NCI-H446 treated with DMSO at 0.1 percent for 48 hours (cell line): ENCODE data around the gene LAMP5.

Source experiments
- DNase-seq: peaks from one replicate; lab custom pipeline; 2025; lab: John Stamatoyannopoulos, UW

Gene LAMP5

GRCh38 chr20:9500121-9500520, 14.3 kb upstream of the LAMP5 start:
- DNase-seq, result no peak

DNA sequence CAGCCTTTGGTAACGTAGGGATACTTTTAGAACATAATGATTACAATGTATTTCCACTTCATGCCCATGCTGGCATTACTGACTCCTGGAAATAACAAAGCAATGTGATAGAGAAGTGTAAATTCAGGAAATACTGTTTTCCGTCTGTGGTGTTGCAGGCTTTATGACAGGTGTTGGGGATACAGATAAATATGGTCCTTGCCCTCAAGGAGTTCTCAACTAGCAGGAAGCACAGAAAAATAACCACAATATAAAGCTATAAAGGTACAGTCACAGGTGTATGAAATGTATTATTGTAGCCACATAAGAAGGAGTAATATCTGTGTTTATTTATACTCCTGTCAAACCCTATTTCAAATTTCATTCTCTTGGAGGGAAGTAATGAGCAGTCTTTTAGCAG, 12.9 kb upstream of the LAMP5 start:
- no peak for DNase-seq

- DNase-seq, result no peak
Observed at GRCh38 chr20:9503526-9504245, 10.7 kb upstream of the LAMP5 start.

DNA sequence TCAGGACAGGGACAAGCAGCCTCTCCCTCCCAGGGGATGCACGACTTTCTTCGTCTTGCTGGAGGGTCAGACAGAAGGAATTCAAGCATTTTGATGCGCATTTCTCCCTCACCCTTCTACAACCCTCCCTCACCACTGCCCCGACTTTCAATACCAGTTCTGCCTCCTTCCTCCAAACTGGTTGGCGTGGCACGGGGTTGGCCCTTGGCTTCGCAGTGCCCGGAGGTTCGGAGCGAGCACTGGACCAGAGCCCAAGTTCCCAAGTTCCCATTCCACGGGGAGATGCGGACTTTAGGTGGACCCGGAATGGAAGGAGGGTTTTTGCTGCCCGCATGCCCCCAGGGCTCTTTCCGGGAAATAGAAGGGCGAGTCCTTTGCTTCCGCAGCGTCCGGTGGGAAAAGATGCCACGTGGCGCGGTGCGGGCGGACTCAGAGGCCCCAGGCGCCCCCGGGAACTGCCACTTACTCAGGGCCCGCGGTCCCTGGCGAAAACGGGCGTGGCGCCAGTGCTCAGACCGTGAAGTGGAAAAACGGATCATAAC, 8.0 kb upstream of the LAMP5 start:
- DNase-seq, result no peak

DNA sequence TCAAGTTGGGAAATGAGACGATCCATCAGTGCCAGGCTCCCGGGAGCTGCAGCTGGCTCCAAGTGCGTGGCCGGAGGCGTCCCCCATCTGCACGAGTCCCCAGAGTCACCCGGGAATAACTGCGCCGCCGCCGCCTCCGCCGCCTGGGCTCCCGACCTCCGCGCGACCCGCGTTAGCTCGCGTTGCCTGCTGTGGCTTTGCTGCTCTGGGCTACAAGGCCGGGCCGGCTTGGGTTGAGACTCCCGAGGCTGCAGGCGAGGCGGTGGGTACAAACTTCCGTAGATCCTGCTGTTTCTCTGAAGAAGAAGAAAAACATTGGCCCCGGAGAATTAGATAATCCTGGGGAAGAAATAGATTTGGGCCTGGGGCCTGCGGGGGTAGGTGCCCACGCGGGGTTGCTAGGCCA, 7.4 kb upstream of the LAMP5 start:
- DNase-seq, result no peak

DNA sequence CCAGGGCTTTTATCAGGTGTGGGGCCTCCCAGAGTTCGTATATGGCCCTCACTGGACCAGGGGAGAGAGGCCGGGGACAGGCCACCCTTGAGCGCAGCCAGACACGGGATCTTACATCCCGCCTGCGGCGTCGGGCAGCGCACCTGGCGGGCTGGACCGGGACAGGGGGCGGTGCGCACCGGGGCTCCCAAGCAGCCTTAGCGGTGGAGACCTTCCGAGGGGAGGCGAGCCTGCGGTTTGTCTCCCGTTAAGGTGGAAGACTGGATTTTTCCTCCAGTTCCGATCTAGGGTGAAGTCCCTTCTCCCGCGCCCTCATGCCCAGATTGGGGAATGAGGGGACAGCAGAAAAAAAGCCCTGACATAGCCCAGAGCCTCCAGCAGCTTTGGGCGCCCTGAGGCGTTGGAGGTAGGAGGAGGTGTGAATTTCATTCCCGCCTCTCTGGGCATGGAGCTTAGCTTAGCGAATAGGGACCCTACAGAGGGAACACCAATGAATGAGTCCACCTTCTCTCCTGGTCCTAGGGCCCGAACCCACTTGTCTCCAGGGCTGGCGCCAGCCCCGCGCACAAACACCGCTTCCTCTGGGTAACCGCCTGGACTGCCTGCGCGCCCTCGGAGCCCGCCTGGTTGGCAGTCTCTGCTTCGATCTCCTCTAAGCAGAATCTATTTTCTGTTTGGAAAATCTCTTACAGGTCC, 6.7 kb upstream of the LAMP5 start:
- no peak for DNase-seq

DNA sequence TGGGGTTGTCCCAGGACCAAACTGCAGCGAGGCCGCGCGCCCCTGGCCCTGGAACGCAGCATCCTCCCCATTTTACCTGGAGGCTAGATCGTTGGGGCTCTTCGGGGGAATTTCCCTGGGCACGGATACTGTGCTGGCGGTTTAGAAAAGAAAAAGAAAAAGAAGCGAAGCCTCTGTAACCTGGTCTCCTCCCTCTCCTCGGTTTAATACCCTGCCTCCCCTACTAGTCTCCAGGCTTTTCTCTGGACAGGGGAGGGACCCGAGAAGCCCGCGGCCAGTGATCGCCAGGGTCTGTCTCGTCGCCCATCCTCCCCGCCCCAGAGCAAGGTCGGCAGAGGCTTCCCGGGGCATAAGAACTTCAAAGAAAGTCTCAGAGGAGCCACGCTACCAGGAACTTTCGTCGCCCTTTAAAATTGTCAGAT, 6.1 kb upstream of the LAMP5 start:
- no peak for DNase-seq

GRCh38 chr20:9508696-9509178, 5.7 kb upstream of the LAMP5 start:
- no peak for DNase-seq

GRCh38 chr20:9509246-9509645, 5.1 kb upstream of the LAMP5 start:
- DNase-seq, result no peak

- no peak for DNase-seq
Observed at GRCh38 chr20:9510911-9511310, 3.5 kb upstream of the LAMP5 start.

DNA sequence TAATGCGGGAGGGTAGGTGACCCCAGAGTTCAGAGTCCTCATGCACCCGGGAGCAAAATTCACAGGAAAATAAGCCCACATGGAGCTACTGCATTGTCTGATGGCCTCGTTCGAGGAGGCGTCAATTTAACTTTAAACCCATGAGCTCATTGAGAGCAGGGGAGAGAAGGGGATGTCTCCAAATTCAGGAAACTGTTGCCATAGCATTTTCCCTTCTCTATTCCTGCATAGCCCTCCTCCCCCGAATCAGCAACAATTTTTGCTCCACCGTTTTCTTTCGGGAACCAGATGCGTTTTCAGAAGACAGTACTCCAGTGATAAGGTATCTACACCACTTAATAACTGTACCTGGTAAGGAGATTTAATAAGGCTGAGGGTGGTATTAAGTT, 324 bp upstream of the LAMP5 start:
- DNase-seq, result peak; percentile 14

DNA sequence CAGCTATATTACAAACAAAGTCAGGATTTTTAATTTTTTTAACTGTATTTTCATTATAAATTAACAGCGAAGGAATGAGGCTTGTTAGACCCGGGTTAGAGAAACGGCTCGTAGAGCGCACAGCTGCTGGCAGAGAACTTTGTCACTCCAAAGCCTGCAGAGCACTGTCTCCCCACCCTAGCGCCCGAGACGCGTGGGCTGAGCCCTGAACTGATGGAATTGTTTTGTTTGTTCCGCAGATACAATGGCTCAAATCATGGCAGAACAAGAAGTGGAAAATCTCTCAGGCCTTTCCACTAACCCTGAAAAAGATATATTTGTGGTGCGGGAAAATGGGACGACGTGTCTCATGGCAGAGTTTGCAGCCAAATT, 810 bp downstream of the LAMP5 start:
- no peak for DNase-seq

DNA sequence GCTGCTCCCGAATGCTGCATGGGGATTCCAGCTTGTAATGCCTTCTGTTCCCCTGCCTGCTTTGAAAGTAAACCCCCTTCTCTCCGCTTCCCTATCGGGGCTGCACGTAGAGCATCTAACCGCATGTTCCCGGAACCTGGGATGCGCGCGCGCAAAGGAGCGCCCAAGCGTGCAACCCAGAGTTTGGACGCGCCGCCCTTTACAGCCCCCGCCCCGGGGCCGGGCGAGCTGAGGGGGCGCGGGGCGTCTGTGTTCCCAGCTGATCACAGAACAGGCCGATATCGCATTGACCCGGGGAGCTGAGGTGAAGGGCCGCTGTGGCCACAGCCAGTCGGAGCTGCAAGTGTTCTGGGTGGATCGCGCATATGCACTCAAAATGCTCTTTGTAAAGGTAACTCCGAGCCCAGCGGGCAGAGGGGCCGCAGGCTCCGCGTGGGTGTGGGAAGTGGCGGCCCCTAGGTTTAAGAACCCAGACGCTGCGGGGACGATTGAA, 1.4 kb downstream of the LAMP5 start:
- no peak for DNase-seq

GRCh38 chr20:9516234-9516871, 2.0 kb downstream of the LAMP5 start:
- no peak for DNase-seq

DNA sequence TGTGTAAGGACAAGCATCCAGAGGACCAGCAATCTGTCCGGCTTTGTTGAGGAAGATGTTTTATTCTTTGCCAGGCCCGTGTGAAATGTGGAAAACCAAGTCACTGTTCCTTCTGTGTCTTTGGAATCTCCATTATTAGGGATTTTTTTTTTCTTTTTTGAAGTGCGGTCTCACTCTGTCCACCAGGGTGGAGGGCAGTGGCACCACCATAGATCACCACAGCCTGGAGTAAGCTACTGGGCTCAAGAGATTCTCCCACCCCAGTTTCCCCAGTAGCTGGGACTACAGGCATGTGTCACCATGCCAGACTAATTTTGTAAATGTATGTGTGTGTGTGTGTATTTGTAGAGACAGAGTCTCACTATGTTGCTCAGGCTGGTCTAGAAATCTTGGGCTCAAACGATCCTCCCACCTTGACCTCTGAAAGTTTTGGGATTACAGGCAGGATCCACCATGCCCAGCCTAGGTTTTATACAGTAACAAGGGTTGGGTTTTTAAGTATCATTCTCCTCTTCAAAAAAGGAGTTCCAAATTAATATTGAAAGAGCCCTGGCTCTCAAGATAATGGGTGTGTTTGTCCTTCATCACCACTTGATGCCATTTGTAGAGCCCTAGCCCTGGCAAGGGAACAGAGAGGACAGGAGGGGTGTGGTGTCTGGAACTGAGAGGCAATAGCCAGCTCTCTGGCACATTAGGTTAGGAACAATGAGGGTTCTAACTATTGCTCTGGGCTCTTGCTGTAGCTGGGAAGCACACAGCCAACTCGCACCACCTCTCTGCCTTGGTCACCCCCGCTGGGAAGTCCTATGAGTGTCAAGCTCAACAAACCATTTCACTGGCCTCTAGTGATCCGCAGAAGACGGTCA, 3.1 kb downstream of the LAMP5 start:
- DNase-seq, result no peak

DNA sequence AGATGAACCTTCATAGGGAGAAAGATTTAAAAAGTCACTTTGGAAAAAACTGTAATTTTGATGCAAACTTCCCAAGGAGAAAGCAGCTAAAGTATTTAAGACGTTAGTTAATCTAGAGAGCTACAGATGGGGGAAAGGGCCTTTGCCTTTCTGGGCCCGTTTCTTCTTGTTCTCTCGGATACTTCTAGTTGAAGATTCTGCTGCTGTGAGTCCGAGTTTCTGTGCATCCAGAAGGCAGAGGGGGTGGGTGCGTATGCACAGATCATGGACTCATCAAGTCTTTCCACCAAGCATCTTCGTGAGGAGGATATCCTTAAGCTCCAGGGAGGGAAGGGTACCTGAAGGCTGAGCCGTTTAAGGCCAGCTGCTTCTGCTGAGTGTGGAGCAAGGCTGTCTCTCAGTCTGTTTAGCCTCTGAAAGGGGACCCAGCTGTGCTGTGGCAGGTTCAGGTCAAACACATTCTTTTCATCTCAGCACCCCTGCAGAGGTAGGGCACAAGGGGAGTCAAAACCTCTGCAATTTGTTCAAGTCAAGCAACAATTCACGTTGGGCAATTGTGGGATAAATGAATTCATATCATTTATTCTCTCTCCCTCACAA, 4.3 kb downstream of the LAMP5 start:
- no peak for DNase-seq

DNA sequence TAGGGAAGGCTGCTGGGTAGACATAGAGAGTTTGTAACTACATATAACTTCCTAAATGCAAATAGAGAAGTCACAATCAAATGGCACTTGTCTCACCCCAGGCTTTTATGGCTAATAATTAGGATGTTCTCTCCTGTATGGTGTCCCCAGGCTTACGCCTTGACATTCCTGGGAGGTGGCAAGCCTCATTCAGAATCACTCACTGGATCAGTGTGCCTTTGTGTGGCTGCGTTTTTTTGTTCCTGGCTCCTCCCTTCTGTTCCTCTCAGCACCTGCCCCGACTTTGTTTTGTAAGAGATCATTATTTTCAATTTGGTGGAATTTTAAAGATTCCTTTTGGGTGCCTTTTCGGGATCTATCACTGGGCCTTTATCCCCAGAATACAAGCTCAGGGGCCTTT, 5.7 kb downstream of the LAMP5 start:
- DNase-seq, result no peak

GRCh38 chr20:9523636-9524035, 9.2 kb downstream of the LAMP5 start:
- no peak for DNase-seq

DNA sequence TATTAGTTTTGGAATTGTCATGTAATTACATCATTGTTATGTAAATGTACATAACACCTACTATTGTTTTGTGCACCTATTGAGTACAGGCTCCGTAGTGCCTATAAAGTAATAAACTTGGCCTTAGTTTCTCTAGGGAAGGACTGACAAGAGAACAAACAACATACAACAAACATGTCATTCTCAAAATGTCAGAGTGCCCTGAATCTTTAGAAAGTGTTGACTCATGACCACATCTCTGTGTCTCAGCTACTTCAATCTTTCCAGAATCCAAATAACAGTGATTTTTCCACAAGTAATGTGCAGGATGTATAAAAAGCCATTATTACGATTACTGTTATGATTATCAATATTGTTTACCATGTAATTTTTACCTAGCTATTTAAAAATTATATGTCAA, 17.2 kb downstream of the LAMP5 start:
- no peak for DNase-seq

DNA sequence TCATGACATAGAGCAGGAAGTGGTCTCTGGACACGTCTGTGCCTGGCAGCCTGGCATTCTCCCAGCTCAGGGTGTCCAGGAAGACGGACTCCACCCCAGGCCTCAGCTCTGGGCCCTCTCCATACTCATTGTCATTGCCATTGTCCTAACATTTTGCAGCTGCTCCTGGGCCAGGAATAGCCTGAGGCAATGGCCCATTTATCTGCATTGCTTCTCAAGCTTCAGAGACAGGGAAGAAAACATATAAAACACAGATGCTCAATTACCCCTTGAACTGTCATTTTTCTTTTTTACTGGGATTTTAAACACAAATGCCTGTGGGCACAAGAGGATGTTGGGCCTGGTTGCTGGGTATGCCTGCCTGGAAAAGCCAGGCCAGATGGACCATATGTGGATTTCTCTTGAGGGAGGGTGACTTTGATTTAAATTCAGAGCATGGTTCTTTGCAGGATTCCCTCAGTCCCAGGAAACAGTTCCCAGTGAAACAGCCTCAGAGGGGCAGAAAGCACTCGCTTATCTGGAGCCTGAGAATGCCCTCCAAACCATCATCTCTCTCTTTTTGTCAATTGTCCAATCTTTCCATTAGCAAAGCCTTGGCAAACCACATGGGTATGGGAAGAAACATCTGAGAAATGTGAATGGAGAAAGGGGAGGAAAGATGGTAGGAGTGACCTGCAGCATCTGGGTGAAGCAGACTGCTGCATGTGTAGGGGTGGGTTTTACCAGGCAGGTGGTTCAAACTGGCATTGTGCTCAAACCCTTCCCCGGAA, 17.9 kb downstream of the LAMP5 start:
- DNase-seq, result no peak

DNA sequence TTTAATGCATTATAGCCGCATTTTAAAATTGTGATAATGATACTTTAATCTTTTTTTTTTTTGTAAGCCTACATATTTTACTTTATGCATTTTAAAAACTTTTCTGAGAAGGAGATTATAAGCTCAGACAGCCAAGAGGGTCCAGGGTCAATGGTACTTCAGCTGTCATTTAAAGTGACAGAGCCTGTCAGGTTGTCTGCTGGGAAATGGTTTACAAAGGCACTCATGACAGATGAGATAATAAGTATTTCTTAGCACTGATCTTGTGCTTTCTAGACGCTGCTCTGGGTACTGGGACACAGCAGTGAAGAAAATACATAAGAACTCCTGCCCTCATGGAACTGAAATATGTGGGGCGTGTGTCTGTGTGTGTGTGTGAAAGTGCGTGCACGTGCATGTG, 19.6 kb downstream of the LAMP5 start:
- DNase-seq, result no peak
